HG03457 (cell line): Measurements from ENCODE around the gene PHLDA3.

ENCODE experiments used
- ATAC-seq: cut with Tn5 transposase; IDR thresholded peaks from one replicate; pipeline ENCODE4 v1.9.1; 2021; ENCODE audit warnings: moderate number of reproducible peaks; ENCODE audit not compliant: unreplicated experiment

The PHLDA3 gene

DNA sequence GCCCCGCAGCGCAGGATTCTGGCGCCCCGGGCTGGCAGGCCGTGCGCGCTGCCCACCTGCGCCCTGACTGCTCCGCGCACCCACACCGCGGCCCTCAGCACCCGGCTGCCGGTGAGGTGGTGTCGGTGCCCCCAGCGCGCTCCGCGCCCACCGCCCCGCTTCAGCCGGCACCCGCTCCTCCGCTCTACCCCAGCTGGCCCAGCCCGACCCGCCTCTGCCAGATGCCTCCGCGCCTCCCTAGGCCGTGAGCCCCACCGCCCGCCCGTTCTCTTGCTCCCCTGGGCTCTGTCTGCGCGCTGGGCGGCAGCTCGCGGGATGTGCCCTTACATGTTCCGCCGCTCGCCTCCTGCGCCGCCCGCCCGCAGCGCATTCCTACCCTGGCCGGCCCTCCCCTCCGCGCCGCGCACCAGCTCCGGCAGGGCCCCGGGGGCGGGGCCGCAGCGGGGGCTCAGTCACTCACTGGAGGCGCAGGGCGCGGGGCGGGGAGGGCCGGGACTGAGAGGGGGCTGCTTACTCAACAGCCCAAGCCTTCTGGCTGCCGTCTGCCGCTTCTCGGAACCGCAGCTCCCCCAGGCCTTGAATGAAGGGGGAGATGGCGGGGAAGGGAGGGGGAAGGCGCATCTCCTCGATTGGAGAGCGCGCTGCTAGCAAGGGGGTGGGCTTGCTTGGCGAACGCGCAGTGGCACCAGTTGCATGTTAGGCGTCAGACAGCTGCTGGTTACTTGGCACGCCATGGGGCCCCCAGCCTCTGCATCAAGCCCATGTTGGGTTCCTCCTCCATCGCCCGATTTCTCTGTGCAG lies at the start of gene PHLDA3:
Gene PHLDA3, minus strand, starts transcription at position 345 of the 801 bp plus-strand sequence. CDS start 402 bp downstream, outside the sequence.
- ATAC-seq: peak; percentile 78

- no peak for ATAC-seq
Measured at GRCh38 chr1:201518071-201518470, 49.1 kb upstream of the PHLDA3 start.

GRCh38 chr1:201517631-201518030 lies 48.6 kb upstream of the PHLDA3 start:
- ATAC-seq: no peak

DNA sequence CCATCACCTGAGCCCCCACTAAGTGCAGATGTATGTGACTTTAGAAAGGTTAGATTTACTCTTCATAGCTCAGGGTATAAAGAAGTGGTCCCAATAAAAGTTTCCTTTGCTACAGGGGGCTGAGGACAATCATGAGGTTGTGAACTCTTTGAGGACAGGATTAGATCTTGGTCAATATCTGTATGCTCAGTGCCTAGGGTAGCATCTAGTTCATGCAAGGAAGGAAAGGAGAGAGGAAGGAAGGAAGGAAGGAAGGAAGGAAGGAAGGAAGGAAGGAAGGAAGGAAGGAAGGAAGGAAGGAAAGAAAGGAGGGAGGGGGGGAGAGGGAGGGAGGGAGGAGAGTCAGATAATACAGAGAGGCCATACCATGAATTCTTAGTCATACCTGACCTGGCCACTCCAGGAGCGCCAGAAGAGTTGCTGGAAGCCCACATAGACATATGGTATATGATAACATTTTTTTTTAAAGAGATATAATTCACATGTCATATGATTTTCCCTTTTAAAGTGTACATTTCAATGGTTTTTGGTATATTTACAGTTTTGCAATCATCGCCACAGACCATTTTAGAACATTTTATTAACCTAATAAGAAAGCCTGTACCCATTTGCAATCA lies 47.6 kb upstream of the PHLDA3 start:
- no peak for ATAC-seq

GRCh38 chr1:201515895-201516294 lies 46.9 kb upstream of the PHLDA3 start:
- ATAC-seq: no peak

GRCh38 chr1:201515062-201515750 lies 46.2 kb upstream of the PHLDA3 start:
- no peak for ATAC-seq

DNA sequence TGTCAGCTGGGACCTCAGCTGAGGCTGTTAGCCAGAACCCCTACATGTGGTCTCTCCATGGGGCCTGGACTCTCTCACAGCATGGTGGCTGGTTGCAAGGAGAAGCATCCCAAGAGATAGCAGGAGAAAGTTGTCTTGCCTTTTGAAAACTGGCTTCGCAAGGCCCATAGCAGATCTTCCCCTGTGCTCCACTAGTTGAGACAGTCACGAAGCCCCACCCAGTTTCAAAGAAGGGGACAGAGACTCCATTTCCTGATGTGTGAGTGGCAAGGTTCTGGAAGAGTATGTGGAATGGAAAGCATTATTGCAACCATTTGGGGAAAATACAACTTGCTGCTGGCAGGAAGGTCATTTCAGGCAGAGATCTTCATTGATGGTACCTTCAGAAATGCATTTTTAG lies 45.5 kb upstream of the PHLDA3 start:
- no peak for ATAC-seq

- no peak for ATAC-seq
Measured at GRCh38 chr1:201513498-201514243, 44.7 kb upstream of the PHLDA3 start.

- ATAC-seq: no peak
Measured at GRCh38 chr1:201511941-201512539, 43.1 kb upstream of the PHLDA3 start.

DNA sequence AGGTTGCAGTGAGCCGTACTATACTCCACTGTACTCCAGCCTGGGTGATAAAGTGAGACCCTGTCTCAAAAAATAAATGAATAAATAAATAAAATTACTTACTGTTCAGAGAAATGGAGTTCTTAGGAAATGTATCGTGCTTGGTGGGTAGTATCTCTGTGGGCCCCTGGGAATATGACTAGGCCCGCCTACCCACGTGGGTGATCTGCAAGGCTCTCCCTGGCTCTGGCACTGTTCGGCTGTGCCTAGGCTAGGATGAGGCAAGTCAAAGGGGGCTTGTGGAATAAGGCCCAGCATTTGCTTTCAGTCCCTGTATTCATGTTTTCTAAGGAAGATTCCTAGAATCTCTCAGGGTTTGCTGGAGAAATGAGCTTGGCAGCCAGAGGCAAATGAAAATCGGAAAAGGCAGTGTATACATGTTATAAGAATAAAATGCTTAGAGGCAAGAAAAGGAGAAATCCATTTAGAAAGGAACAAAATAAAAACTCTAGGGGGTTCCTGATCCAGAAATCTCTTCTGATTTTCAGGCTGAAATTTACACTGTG lies 42.5 kb upstream of the PHLDA3 start:
- ATAC-seq: no peak

- no peak for ATAC-seq
Measured at GRCh38 chr1:201510734-201511133, 41.7 kb upstream of the PHLDA3 start.

GRCh38 chr1:201509601-201510374 lies 40.8 kb upstream of the PHLDA3 start:
- ATAC-seq: no peak

DNA sequence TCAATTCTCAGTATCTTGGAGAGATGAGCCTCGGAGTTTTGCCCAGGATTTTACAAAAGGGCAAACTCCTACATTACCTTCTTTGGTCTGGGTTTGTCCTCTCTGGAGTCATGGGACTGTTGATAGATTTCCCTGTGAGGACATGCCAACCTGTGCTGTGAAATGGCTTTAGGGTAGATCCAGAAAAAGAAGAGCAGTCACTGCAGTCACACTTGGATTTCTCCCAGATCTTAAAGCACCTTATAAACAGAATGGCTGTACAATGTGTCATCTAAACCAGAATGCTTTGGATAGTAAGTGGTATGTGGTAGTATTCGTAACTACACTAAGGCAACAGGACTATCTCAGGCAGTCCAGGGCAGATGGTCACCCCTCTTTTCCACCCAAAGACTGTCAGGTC lies 39.8 kb upstream of the PHLDA3 start:
- ATAC-seq: no peak

GRCh38 chr1:201507360-201507675 lies 38.3 kb upstream of the PHLDA3 start:
- no peak for ATAC-seq

GRCh38 chr1:201506557-201507359 lies 37.8 kb upstream of the PHLDA3 start, which contains the start of gene CSRP1:
TSS of gene CSRP1 (minus strand) at chr1:201507123. CDS start at chr1:201496303, 10,820 bp downstream.
- peak; percentile 79 for ATAC-seq

DNA sequence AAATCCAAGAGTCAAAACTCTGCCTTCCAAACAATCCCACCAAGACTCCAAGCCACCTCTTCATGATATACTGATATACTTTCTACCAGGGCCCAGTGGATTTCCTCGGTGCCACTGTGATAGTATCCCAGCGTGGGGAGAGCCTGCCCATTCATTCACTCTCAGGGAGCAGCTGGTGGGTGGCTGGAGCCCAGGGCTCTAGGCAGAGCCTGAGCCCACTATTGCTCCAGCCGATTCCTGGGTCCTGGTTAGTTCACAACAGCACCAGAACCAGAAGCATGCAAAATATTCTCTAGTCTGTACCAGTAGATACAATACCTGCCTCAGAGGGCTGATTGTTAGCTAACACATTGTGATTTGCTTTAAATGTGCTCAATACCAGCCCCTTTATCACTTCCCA lies 37.1 kb upstream of the PHLDA3 start:
- no peak for ATAC-seq

DNA sequence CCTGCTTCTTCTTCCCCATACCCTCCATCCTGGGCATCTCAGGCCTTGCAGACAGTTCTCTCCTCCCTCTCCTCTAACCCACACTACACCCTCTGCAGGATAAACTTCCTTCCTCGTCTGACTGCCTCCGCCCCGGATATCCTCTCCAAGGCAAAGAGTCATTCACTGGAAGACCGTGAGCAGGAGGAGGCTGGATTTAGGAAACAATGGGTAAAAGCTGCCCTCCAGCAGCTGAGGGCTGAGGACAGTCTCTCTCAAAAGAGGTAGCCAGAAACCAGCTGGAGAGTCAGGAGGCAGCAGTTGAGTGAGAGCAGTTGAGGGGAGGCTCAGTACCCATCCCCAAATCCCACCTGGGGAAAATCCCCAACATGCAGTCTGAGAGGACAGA lies 36.5 kb upstream of the PHLDA3 start:
- no peak for ATAC-seq

DNA sequence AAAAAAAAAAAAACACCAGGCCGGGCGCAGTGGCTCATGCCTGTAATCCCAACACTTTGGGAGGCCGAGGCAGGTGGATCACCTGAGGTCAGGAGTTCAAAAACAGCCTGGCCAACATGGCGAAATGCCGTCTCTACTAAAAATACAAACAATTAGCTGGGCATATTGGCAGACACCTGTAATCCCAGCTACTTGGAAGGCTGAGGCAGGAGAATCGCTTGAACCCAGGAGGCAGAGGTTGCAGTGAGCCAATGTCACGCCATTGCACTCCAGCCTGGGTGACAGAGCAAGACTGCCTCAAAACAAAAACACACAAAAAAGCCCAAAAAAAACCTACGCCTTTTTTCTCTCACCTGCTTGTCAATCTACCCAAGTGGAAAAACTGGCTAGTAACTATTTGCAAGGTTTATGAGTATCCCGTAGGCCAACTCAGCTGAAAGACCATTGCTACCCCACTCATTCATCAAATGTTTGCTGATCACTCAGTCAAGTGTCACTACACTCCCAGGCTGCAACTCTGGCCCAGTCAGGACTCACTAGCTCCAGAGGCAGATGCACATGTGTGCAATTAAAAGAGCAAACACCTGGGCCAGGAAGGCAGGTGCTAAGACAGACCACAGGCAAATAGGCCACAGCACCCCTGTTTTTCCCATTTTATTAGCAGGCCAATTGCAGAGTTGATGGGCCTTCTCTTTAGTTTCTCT lies 36.0 kb upstream of the PHLDA3 start:
- no peak for ATAC-seq
